Lower lobe of right lung (tissue), 2 donors: ENCODE data around the gene GMDS. TPM values are rescaled to one million over a fixed set of nuclear protein-coding genes. Genes with fewer than 3 reads are reported as not detected.

Experiments
- ATAC-seq, 2 donors: fragments of 200-7000 bp; cut with Tn5 transposase; one replicate each; pipeline ENCODE4 v1.9.1; 2020 to 2022; ENCODE audit warnings: mild to moderate bottlenecking in 2 of 2, moderate library complexity in 2 of 2
- DNase-seq: peaks from one replicate; pipeline ENCODE4 v3.0.0-alpha.2; 2020
- H3K27ac ChIP-seq: fragments of 200-600 bp; one replicate; pipeline ENCODE4 v1.8.0; 2022
- H3K27me3 ChIP-seq: fragments of 200-600 bp; one replicate; pipeline ENCODE4 v1.8.0; 2022; ENCODE audit warnings: low read depth
- H3K36me3 ChIP-seq: fragments of 200-600 bp; one replicate; pipeline ENCODE4 v1.8.0; 2022; ENCODE audit warnings: mild to moderate bottlenecking
- H3K4me1 ChIP-seq: fragments of 200-600 bp; one replicate; pipeline ENCODE4 v1.8.0; 2022
- H3K4me3 ChIP-seq: fragments of 200-600 bp; one replicate; pipeline ENCODE4 v1.8.0; 2022; ENCODE audit warnings: mild to moderate bottlenecking
- H3K9me3 ChIP-seq: fragments of 200-600 bp; one replicate; pipeline ENCODE4 v1.8.0; 2022
- intact Hi-C: fragments of 100-400 bp; cut with DNase I; formaldehyde crosslinking; loops from one replicate; pipeline ENCODE4 v1.11.0; 2022
- total RNA-seq: library from RNA; stranded (reverse); fragmentation: NEBNext Ultra II Directional; extraction: Animal tissue kit (Norgen Biotek cat#: 25700); gene quantifications from one replicate; pipeline ENCODE4 v1.2.1, GENCODE V29; 2021
- TF ChIP-seq, protein P1 (sequence below): fragments of 200-600 bp; IDR thresholded peaks from one replicate; pipeline ENCODE4 v1.8.0; 2022; ENCODE audit warnings: antibody characterized with exemption, mild to moderate bottlenecking
- donor health status: DM: no; HTN: yes; CAD: no; lungs with severe emphysema.

Gene GMDS
- total RNA-seq, 1 donor from 2014 or later = 12.7 TPM

DNA sequence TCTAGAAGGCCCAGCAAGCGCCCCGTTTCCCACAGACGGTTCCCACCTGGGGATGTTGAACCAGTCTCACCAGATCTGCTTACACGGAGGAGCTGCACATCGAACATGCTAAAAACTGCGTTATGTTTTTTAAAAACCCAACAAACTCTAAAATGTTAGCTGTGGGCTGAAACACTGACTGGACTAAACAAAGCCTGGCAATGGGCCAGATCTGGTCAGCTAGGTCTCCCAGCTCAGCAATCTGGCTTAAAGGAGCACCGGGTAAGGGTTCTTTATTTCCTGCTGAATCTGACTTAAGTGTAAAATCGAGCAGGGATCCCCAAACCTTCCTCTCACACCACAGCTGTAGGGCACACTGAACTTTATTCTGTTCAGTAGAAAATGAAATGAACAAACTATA lies 478.8 kb downstream of the GMDS start:
- no peak overlapping the region for H3K4me3 ChIP-seq
- H3K9me3 ChIP-seq = no peaks in the 10 kb centered on the region
- H3K27ac ChIP-seq = no peak overlapping the region
- TF ChIP-seq, protein P1, sequence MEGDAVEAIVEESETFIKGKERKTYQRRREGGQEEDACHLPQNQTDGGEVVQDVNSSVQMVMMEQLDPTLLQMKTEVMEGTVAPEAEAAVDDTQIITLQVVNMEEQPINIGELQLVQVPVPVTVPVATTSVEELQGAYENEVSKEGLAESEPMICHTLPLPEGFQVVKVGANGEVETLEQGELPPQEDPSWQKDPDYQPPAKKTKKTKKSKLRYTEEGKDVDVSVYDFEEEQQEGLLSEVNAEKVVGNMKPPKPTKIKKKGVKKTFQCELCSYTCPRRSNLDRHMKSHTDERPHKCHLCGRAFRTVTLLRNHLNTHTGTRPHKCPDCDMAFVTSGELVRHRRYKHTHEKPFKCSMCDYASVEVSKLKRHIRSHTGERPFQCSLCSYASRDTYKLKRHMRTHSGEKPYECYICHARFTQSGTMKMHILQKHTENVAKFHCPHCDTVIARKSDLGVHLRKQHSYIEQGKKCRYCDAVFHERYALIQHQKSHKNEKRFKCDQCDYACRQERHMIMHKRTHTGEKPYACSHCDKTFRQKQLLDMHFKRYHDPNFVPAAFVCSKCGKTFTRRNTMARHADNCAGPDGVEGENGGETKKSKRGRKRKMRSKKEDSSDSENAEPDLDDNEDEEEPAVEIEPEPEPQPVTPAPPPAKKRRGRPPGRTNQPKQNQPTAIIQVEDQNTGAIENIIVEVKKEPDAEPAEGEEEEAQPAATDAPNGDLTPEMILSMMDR = no peak
- no peaks in the 10 kb centered on the region for H3K27me3 ChIP-seq
- H3K36me3 ChIP-seq = no peaks in the 10 kb centered on the region
- intact Hi-C loops = no loop called here
- H3K4me1 ChIP-seq = peaks cover 11% of the 10 kb centered on the region
- no peak for DNase-seq
- no peak for ATAC-seq

DNA sequence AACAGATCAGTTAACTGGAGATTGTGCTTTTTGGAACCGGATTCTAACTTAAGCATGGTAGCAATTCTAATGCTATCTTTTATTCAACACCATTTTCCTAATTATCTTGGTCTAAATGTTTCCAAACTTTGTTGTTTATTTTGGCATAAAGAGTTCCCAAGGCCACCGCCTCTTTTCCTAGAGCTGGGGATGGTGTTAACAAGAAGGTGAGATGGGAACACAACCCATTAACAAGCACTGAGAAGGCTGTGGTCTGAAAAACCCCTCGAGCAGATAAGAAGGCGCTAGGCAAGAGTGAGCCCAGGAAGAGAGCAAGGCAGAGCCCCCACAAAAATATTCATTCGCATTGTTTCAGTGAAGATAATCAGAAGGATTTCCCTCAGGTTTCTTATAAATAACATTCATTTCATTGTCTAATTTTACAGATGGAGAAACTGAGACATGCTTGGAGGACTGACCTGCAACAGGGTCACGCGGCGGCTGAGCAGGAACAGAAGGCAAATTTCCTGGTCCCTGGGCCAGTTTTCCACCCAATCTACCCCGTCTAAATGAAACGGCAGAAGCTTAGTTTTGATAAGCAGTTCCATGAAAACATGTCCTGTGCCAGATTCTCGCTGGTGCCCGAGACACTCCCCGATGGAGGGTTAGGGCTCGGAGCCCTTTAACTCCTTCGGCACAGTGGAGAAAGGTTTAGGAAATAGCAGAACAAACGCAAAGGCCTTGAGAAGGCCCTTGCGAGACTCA lies 480.1 kb downstream of the GMDS start:
- H3K9me3 ChIP-seq = no peaks in the 10 kb centered on the region
- intact Hi-C loops = no loop called here
- H3K36me3 ChIP-seq = no peaks in the 10 kb centered on the region
- ATAC-seq (no peak), DNase-seq (no peak)
- H3K4me3 ChIP-seq = no peak overlapping the region
- no peak overlapping the region for H3K27ac ChIP-seq
- TF ChIP-seq, protein P1 = no peak
- peaks cover 11% of the 10 kb centered on the region for H3K4me1 ChIP-seq
- no peaks in the 10 kb centered on the region for H3K27me3 ChIP-seq

DNA sequence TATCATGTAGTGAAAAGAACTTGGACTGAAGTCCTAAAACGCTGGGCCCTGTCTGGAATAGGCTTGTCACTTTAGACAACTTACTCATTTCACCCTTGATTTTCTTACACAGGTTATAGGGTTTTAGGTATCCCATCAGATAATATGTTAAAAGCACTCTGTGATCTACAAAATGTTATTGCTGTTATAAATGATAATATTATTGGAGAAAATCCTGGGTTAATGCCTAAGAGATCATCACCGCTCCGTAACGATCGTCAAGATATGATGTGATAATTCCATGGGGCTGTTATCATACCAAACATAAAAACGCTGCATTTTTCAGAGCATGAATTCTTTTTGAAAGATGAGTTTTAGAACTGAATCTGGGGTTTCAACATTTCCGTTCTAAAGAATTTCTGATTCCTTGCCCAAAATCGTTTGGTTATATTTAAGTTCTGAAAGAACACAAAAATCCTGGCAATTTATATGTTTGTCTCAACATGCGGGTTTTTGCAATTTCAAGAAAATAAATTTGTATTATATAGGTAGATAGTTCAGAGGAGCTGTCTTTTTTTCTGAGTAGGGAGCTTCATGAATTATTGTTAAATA lies 480.9 kb downstream of the GMDS start:
- no peak overlapping the region for H3K4me3 ChIP-seq
- TF ChIP-seq, protein P1 = no peak
- H3K36me3 ChIP-seq = no peaks in the 10 kb centered on the region
- ATAC-seq = no peak
- DNase-seq = no peak
- no peaks in the 10 kb centered on the region for H3K27me3 ChIP-seq
- H3K4me1 ChIP-seq = peaks cover 11% of the 10 kb centered on the region
- H3K9me3 ChIP-seq = no peaks in the 10 kb centered on the region
- intact Hi-C loops = no loop called here
- H3K27ac ChIP-seq = no peak overlapping the region

DNA sequence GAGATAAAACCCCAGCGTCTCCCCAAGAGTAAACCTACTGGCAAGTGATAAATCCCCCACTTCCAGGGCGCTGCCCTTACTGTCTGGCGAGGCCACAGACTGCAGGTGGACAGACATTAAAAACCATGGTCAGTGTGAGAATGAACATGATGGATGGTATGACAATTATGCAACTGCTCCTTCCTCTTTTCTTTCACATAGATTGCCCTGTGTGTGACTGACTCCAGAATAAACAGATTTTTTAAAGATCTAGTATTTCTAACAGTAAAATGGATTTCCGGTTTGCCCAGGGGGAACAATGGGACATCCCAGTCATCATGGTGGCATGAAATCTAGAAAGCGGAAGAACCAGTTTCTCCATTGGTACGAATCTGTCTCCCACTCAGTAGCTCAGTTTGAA lies 482.0 kb downstream of the GMDS start:
- ATAC-seq (no peak), DNase-seq (no peak)
- H3K27me3 ChIP-seq = no peaks in the 10 kb centered on the region
- intact Hi-C loops = no loop called here
- H3K27ac ChIP-seq = no peak overlapping the region
- H3K36me3 ChIP-seq = no peaks in the 10 kb centered on the region
- TF ChIP-seq, protein P1 = no peak
- no peaks in the 10 kb centered on the region for H3K9me3 ChIP-seq
- no peak overlapping the region for H3K4me3 ChIP-seq
- peaks cover 11% of the 10 kb centered on the region for H3K4me1 ChIP-seq

DNA sequence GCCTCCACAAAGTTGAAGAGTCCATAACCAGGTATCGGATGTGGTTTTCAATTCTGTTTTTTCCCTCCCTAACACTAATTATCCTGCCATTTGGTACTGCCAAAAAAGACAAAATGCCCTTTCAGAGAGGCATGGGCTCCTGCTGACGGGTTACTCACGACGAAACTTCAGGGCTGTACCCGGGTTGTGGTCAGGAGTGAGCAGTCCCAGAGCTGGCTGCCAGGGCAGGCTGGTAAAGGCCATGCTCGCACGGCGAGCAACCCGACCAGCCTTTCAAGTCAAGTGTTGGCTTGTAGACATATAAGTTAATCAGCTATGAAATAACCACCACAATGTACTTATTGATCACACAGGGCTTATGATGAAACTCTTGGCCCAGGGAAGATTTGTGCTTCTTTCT lies 483.2 kb downstream of the GMDS start:
- ATAC-seq (no peak), DNase-seq (no peak)
- no peak overlapping the region for H3K4me3 ChIP-seq
- H3K36me3 ChIP-seq = no peaks in the 10 kb centered on the region
- TF ChIP-seq, protein P1 = no peak
- no peaks in the 10 kb centered on the region for H3K9me3 ChIP-seq
- H3K27me3 ChIP-seq = no peaks in the 10 kb centered on the region
- intact Hi-C loops = no loop called here
- H3K27ac ChIP-seq = no peak overlapping the region
- peaks cover 2% of the 10 kb centered on the region for H3K4me1 ChIP-seq
